A673 (cell line): ENCODE measurements around the gene ACTMAP. TPM values are rescaled to one million over a fixed set of nuclear protein-coding genes. Genes with fewer than 3 reads are reported as not detected.
A peak's percentile ranks its signal among the peaks of the same experiment; 100 is the strongest.

Experiments used
- BruUV-seq: library from RNA; stranded (reverse); fragments of 400-500 nt; replicated peaks from 2 replicates; lab custom pipeline; 2021; lab: Mats Ljungman, UMichigan
- CTCF ChIA-PET: fragments of 300-600 bp; sonication (Branson Sonifier 250); formaldehyde crosslinking; loops from one replicate; lab custom pipeline; 2022; ENCODE audit warnings: antibody characterized with exemption; lab: Charles Lee
- POLR2A ChIA-PET: fragments of 300-600 bp; sonication (Branson Sonifier 250); formaldehyde crosslinking; loops from one replicate; lab custom pipeline; 2022; ENCODE audit warnings: antibody characterized with exemption; ENCODE audit not compliant: low non-redundant PET; lab: Charles Lee
- DNase-seq: peaks from one replicate; pipeline ENCODE4 v3.0.0-alpha.2; 2015; ENCODE audit warnings: low spot score
- H3K27ac ChIP-seq: fragments of 200-600 bp; sonication (generic); 2 replicates; pipeline ENCODE4 v1.5.1; 2016; ENCODE audit warnings: mixed run types, low read depth, mild to moderate bottlenecking, mixed read lengths, antibody characterized with exemption, low read length; ENCODE audit not compliant: poor library complexity, severe bottlenecking
- H3K27me3 ChIP-seq: fragments of 200-600 bp; sonication (generic); replicated peaks from 2 replicates; pipeline ENCODE4 v1.6.1; 2017; ENCODE audit warnings: mixed run types, low read depth, mild to moderate bottlenecking, mixed read lengths, antibody characterized with exemption, low read length; ENCODE audit not compliant: insufficient read depth, poor library complexity
- H3K36me3 ChIP-seq: fragments of 200-600 bp; sonication (generic); 2 replicates; pipeline ENCODE4 v1.6.1; 2016; ENCODE audit warnings: mixed run types, mild to moderate bottlenecking, mixed read lengths, antibody characterized with exemption, low read length; ENCODE audit not compliant: insufficient read depth, poor library complexity, severe bottlenecking
- H3K4me1 ChIP-seq: fragments of 200-600 bp; sonication (generic); 2 replicates; pipeline ENCODE4 v1.6.1; 2017; ENCODE audit warnings: mixed run types, mild to moderate bottlenecking, mixed read lengths, antibody characterized with exemption, low read length; ENCODE audit not compliant: insufficient read depth, poor library complexity, severe bottlenecking
- H3K4me3 ChIP-seq: fragments of 200-600 bp; sonication (generic); 2 replicates; pipeline ENCODE4 v1.5.1; 2016; ENCODE audit warnings: low read depth, mixed run types, mild to moderate bottlenecking, mixed read lengths, low read length; ENCODE audit not compliant: poor library complexity, severe bottlenecking
- H3K9me3 ChIP-seq: fragments of 200-600 bp; sonication (generic); 2 replicates; pipeline ENCODE4 v1.6.1; 2016; ENCODE audit warnings: mixed run types, low read depth, mild to moderate bottlenecking, mixed read lengths, antibody characterized with exemption, low read length; ENCODE audit not compliant: poor library complexity, severe bottlenecking
- CTCF ChIP-seq: fragments of 300-800, 200-600 bp; sonication (generic); conservative IDR thresholded peaks from 2 replicates; pipeline ENCODE4 v1.5.1; 2017; ENCODE audit warnings: low read depth, mild to moderate bottlenecking, antibody characterized with exemption, low read length, moderate library complexity, mixed read lengths
- EZH2 ChIP-seq: fragments of 200-600 bp; sonication (generic); IDR thresholded peaks from 2 replicates; pipeline ENCODE4 v1.6.1; 2017; ENCODE audit warnings: borderline replicate concordance, low read depth, mild to moderate bottlenecking, mixed read lengths, antibody characterized with exemption, low read length; ENCODE audit not compliant: poor library complexity, severe bottlenecking
- intact Hi-C: fragments of 100-400 bp; cut with micrococcal nuclease; formaldehyde crosslinking; loops from one replicate; pipeline ENCODE4 v1.10.0; 2022; ENCODE audit not compliant: unreplicated experiment
- total RNA-seq: library from RNA; stranded (reverse); gene quantifications from 2 replicates; pipeline ENCODE4 v1.2.3, GENCODE V29; 2021

Gene ACTMAP
- total RNA-seq, 1 experiment from 2014 or later = 17.1 TPM

- BruUV-seq = no TSS peak
- Histone ChIP-seq H3K4me1 (no peaks in the 10 kb centered on the region), H3K4me3 (no peak overlapping the region), H3K36me3 (peaks cover 72% of the 10 kb centered on the region), H3K9me3 (no peaks in the 10 kb centered on the region), H3K27ac (no peak overlapping the region), H3K27me3 (no peaks in the 10 kb centered on the region)
- ChIA-PET CTCF (no interaction called here), POLR2A (no interaction called here)
- no peak for DNase-seq
- intact Hi-C loops = no loop called here
- TF ChIP-seq EZH2 (no peak), CTCF (no peak)
Measured at GRCh38 chr19:40763963-40764362, 13.7 kb upstream of the ACTMAP start.

GRCh38 chr19:40763526-40763925, 13.2 kb upstream of the ACTMAP start:
- no peaks in the 10 kb centered on the region for H3K27me3 ChIP-seq

GRCh38 chr19:40762754-40763470, 12.6 kb upstream of the ACTMAP start:
- DNase-seq = no peak
- no TSS peak for BruUV-seq
- no peak overlapping the region for H3K4me3 ChIP-seq
- CTCF ChIA-PET = interaction anchor here (1.0 kb wide), 1 partner anchor 8 kb away, joined by 5 read pairs; no protein-coding TSS in a partner anchor
- no peaks in the 10 kb centered on the region for H3K27me3 ChIP-seq
- H3K4me1 ChIP-seq = no peaks in the 10 kb centered on the region
- no peaks in the 10 kb centered on the region for H3K9me3 ChIP-seq
- POLR2A ChIA-PET = no interaction called here
- peaks cover 80% of the 10 kb centered on the region for H3K36me3 ChIP-seq
- intact Hi-C loops = no loop called here
- TF ChIP-seq CTCF = no peak
- no peak for TF ChIP-seq EZH2
- H3K27ac ChIP-seq = peak overlapping the region; percentile 47

More at GRCh38 chr19:40763526-40763925, 13.2 kb upstream of the ACTMAP start:
- BruUV-seq = no TSS peak
- no peak overlapping the region for H3K27ac ChIP-seq
- intact Hi-C loops = no loop called here
- no peaks in the 10 kb centered on the region for H3K9me3 ChIP-seq
- TF ChIP-seq CTCF = no peak
- no peak for TF ChIP-seq EZH2
- CTCF ChIA-PET = interaction anchor here (1.0 kb wide), 1 partner anchor 9 kb away, joined by 5 read pairs; no protein-coding TSS in a partner anchor
- no peak for DNase-seq
- no peak overlapping the region for H3K4me3 ChIP-seq
- H3K4me1 ChIP-seq = no peaks in the 10 kb centered on the region
- peaks cover 75% of the 10 kb centered on the region for H3K36me3 ChIP-seq
- POLR2A ChIA-PET = no interaction called here
